ENCODE measurements around the gene FKBP1A. TPM values are rescaled to one million over a fixed set of nuclear protein-coding genes. Genes with fewer than 3 reads are reported as not detected.

FKBP1A gene
- total and polyA plus RNA-seq, 2 of the 4 experiments (the other 2 are of a cell fraction): 120 to 528 TPM

DNA sequence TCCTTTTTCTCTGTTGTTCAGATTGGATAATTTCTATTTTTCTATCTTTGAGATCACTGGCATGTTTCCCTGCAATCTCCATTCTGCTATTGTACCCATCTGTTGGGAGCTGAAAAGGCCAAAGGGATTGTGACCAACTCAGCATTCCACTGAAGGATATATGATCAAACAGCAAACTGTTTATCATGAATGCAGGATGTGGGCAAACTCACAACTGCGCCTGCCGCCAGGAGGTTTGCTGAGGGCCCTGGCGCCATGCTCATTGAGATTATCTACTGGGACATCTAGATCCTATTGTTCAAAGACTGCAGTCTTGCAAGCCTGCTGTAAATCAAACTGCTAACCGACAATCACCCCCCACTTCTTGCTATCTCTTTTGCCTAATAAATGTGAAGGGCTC is 3.8 kb upstream of the FKBP1A start:
- BruUV-seq (replicated peaks): no TSS peak
- Histone ChIP-seq H3K27me3 (ENCODE audit: control insufficient read depth, insufficient read depth, low read length) (no peaks in the 10 kb centered on the region), H4K5ac (ENCODE audit: low read depth, low read length) (no peak overlapping the region), H3K18ac (ENCODE audit: low read depth, low read length) (no peak overlapping the region), H3K4me3 (ENCODE audit: insufficient read depth, low read depth, low read length) (no peak overlapping the region), H3K4me1 (ENCODE audit: control insufficient read depth, insufficient read depth, low read length) (peaks cover 8% of the 10 kb centered on the region), H2AK5ac (ENCODE audit: low read depth, low read length) (no peak overlapping the region), H2BK120ac (ENCODE audit: low read depth, low read length) (no peak overlapping the region; the same call in 1 of the 2 replicates), H4K20me1 (ENCODE audit: insufficient read depth, low read length) (peaks cover 7% of the 10 kb centered on the region; the same call in 1 of the 2 replicates), H2BK20ac (ENCODE audit: low read depth, low read length) (no peak overlapping the region), H4K8ac (ENCODE audit: low read depth in 2 of 2, low read length in 2 of 2) (no peak overlapping the region), H3K56ac (ENCODE audit: extremely low read depth, insufficient read depth, low read length) (no peak overlapping the region), H3K14ac (replicated peaks; ENCODE audit: low read depth, low read length) (no peak overlapping the region), H2AK9ac (replicated peaks; ENCODE audit: low read depth, low read length, poor library complexity) (no peak overlapping the region), H3K79me1 (ENCODE audit: low read depth in 1 of 2, low read length in 2 of 2) (peaks cover 3 to 19% of the 10 kb centered on the region in 2 experiments; a peak in 2 of 4 replicates), H4K91ac (ENCODE audit: insufficient read depth, low read depth, low read length) (no peak overlapping the region), H3K23ac (ENCODE audit: low read depth, low read length) (no peak overlapping the region), H3K9ac (ENCODE audit: low read depth, low read length) (no peak overlapping the region), H2AFZ (replicated peaks; ENCODE audit: low read length, poor library complexity) (no peak overlapping the region), H3K9me1 (ENCODE audit: insufficient read depth, low read length) (peaks cover 13% of the 10 kb centered on the region), H3K9me3 (ENCODE audit: control insufficient read depth, insufficient read depth, low read length) (no peaks in the 10 kb centered on the region), H3K27ac (ENCODE audit: insufficient read depth, low read length) (no peak overlapping the region), H2BK15ac (ENCODE audit: low read depth, low read length) (no peak overlapping the region), H2BK5ac (ENCODE audit: low read depth, low read length, poor library complexity, severe bottlenecking) (no peak overlapping the region), H3K4ac (ENCODE audit: low read depth, low read length) (no peak overlapping the region), H3K36me3 (ENCODE audit: control insufficient read depth, insufficient read depth, low read length) (no peaks in the 10 kb centered on the region), H3K4me2 (ENCODE audit: low read depth, low read length) (no peak overlapping the region)
- POLR2A ChIA-PET (ENCODE audit: unreplicated experiment): no interaction called here
- dilution Hi-C loops (cut with HindIII; ENCODE audit: low sequenced_read_pairs, unreplicated experiment) (no loop called here), intact Hi-C loops (cut with micrococcal nuclease) (loop anchor here (5.0 to 10.0 kb wide), 2 partner anchors 36 to 182 kb away; no protein-coding TSS in a partner anchor), in situ Hi-C loops (cut with MboI; ENCODE audit: low sequenced_read_pairs) (no loop called here)
- DNase-seq (no peak), ATAC-seq (ENCODE audit: low read depth) (no peak)
- CTCF ChIA-PET: no interaction called here
- TF ChIP-seq CHD1 (IDR thresholded peaks at IDR 0.05; ENCODE audit: low read depth, low read length): no peak
- no peak for TF ChIP-seq NFE2L2 (IDR thresholded peaks at IDR 0.05; ENCODE audit: low read depth, low read length)
- TF ChIP-seq MAZ (IDR thresholded peaks at IDR 0.05; ENCODE audit: borderline replicate concordance, low read depth, low read length): no peak
- no peak for TF ChIP-seq FOS (IDR thresholded peaks at IDR 0.05; ENCODE audit: low read depth, low read length)
- TF ChIP-seq, protein P1, sequence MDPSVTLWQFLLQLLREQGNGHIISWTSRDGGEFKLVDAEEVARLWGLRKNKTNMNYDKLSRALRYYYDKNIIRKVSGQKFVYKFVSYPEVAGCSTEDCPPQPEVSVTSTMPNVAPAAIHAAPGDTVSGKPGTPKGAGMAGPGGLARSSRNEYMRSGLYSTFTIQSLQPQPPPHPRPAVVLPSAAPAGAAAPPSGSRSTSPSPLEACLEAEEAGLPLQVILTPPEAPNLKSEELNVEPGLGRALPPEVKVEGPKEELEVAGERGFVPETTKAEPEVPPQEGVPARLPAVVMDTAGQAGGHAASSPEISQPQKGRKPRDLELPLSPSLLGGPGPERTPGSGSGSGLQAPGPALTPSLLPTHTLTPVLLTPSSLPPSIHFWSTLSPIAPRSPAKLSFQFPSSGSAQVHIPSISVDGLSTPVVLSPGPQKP (IDR thresholded peaks at IDR 0.05; ENCODE audit: borderline replicate concordance, low read depth, low read length): no peak
- WGBS, 2 experiments (ENCODE audit: extremely low coverage in 2 of 2, insufficient read length in 1 of 2): 76% methylated on average over 3 of the region's 4 CpGs; no CpG with 5 or more reads in 1 of the 2 experiments
